Prostate gland (tissue), 2 donors: ENCODE measurements around the gene HIGD2A.

Experiments used
- POLR2A ChIP-seq: fragments of 450-650 bp; IDR thresholded peaks from one replicate; pipeline ENCODE4 v1.6.1; 2016; ENCODE audit warnings: antibody characterized with exemption, mild to moderate bottlenecking
- TF ChIP-seq, protein P1 (sequence below), 4 experiments: fragments of 200-600 bp in 2 of 4; fragments of 450-650 bp in 2 of 4; sonication (generic) in 2 of 4; IDR thresholded peaks; 1 replicate in 3 of 4; 2 replicates in 1 of 4; pipeline ENCODE4 v1.5.1; 2016 to 2019; ENCODE audit warnings: antibody characterized with exemption in 4 of 4, mild to moderate bottlenecking in 2 of 4, moderate library complexity in 2 of 4

DNA sequence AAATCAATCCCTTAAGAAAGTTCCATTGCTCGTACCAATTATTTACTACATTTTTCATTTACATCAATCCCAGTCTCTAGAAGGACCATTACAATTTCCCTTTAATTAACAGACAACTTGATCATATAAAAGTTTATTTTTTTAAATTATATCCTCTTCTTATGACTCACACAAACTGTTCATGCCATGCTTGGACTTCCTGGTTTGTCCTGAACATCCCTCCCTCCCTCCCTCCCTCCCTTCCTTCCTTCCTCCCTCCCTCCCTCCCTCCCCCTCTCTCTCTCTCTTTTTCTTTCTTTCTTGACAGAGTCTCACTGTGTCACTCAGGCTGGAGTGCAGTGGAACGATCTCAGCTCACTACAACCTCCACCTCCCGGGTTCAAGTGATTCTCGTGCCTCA, 39.4 kb downstream of the HIGD2A start:
- TF ChIP-seq POLR2A = no peak
- TF ChIP-seq, protein P1, sequence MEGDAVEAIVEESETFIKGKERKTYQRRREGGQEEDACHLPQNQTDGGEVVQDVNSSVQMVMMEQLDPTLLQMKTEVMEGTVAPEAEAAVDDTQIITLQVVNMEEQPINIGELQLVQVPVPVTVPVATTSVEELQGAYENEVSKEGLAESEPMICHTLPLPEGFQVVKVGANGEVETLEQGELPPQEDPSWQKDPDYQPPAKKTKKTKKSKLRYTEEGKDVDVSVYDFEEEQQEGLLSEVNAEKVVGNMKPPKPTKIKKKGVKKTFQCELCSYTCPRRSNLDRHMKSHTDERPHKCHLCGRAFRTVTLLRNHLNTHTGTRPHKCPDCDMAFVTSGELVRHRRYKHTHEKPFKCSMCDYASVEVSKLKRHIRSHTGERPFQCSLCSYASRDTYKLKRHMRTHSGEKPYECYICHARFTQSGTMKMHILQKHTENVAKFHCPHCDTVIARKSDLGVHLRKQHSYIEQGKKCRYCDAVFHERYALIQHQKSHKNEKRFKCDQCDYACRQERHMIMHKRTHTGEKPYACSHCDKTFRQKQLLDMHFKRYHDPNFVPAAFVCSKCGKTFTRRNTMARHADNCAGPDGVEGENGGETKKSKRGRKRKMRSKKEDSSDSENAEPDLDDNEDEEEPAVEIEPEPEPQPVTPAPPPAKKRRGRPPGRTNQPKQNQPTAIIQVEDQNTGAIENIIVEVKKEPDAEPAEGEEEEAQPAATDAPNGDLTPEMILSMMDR (IDR thresholded peaks at IDR 0.05) = no peak
